Endothelial cell of umbilical vein (primary cell): ENCODE results near the gene VAPB. TPM values are rescaled to one million over a fixed set of nuclear protein-coding genes. Genes with fewer than 3 reads are reported as not detected.

ENCODE experiments used
- BruUV-seq: library from RNA; stranded (reverse); fragments of 400-500 nt; replicated peaks from 2 replicates; lab custom pipeline; 2021; lab: Mats Ljungman, UMichigan
- CTCF ChIA-PET: fragments of 300-600, 350-600 bp; sonication (Branson Sonifier 250); formaldehyde crosslinking; loops from one replicate; lab custom pipeline; 2021; ENCODE audit warnings: antibody characterized with exemption, inconsistent platforms; lab: Charles Lee
- POLR2A ChIA-PET: fragments of 300-600, 350-600 bp; sonication (Branson Sonifier 250); formaldehyde crosslinking; loops from one replicate; lab custom pipeline; 2021; ENCODE audit warnings: antibody characterized with exemption, inconsistent platforms; lab: Charles Lee
- DNase-seq: peaks from one replicate; pipeline ENCODE4 v3.0.0-alpha.2; 2011; ENCODE audit warnings: low read depth, low spot score
- FAIRE-seq: peaks from 2 replicates; lab custom pipeline; 2011; peaks lifted over from hg19 to GRCh38; lab: Jason Lieb, UNC
- H2AFZ ChIP-seq: 2 replicates; pipeline ENCODE4 v1.6.0; 2012; ENCODE audit warnings: low read depth, low read length, control low read depth, inconsistent platforms
- H3K27ac ChIP-seq: 2 replicates; pipeline ENCODE4 v1.5.1; 2011; ENCODE audit warnings: low read depth, mild to moderate bottlenecking, control low read depth, low read length, moderate library complexity; ENCODE audit not compliant: insufficient read depth
- H3K27me3 ChIP-seq, 2 experiments: 2 replicates each; pipeline versions ENCODE4 v1.6.0 to v1.6.1; 2011; ENCODE audit warnings: low read length in 2 of 2, mixed read lengths in 1 of 2; ENCODE audit not compliant: control insufficient read depth in 2 of 2, insufficient read depth in 2 of 2
- H3K36me3 ChIP-seq, 2 experiments: 2 replicates in 1 of 2; 3 replicates in 1 of 2; pipeline ENCODE4 v1.5.1; 2011; ENCODE audit warnings: low read length in 2 of 2, mild to moderate bottlenecking in 1 of 2, moderate library complexity in 1 of 2; ENCODE audit not compliant: control insufficient read depth in 2 of 2, insufficient read depth in 2 of 2; ENCODE audit errors: extremely low read depth in 1 of 2
- H3K4me1 ChIP-seq: 3 replicates; pipeline ENCODE4 v1.5.1; 2011; ENCODE audit warnings: mild to moderate bottlenecking, low read length; ENCODE audit not compliant: control insufficient read depth, insufficient read depth; ENCODE audit errors: extremely low read depth
- H3K4me2 ChIP-seq: 2 replicates; pipeline ENCODE4 v1.6.1; 2011; ENCODE audit warnings: low read length, control low read depth, mixed read lengths; ENCODE audit not compliant: insufficient read depth
- H3K4me3 ChIP-seq, 3 experiments: fragments of 200-600 bp in 1 of 3; sonication (generic), shearing (Covaris generic) in 1 of 3; replicated peaks in 1 of 3; 2 replicates each; pipeline ENCODE4 v1.5.1; 2011 to 2016; ENCODE audit warnings: control low read depth in 3 of 3, low read length in 3 of 3, mild to moderate bottlenecking in 2 of 3, inconsistent platforms in 1 of 3, low read depth in 1 of 3, moderate library complexity in 1 of 3; ENCODE audit not compliant: insufficient read depth in 1 of 3
- H3K79me2 ChIP-seq: 2 replicates; pipeline ENCODE4 v1.6.0; 2012; ENCODE audit warnings: low read length, inconsistent platforms; ENCODE audit not compliant: control insufficient read depth, insufficient read depth
- H3K9ac ChIP-seq: replicated peaks from 2 replicates; pipeline ENCODE3; 2011; ENCODE audit warnings: low read length, control low read depth; ENCODE audit not compliant: insufficient read depth; ENCODE audit errors: extremely low read depth
- H3K9me1 ChIP-seq: replicated peaks from 3 replicates; pipeline ENCODE4 v1.6.0; 2011; ENCODE audit warnings: mild to moderate bottlenecking, low read length; ENCODE audit not compliant: control insufficient read depth, insufficient read depth; ENCODE audit errors: extremely low read depth
- H3K9me3 ChIP-seq: replicated peaks from 2 replicates; pipeline ENCODE4 v1.5.1; 2012; ENCODE audit warnings: low read length, inconsistent platforms; ENCODE audit not compliant: control insufficient read depth, insufficient read depth
- H4K20me1 ChIP-seq: replicated peaks from 2 replicates; pipeline ENCODE3; 2011; ENCODE audit warnings: mild to moderate bottlenecking, low read length; ENCODE audit not compliant: control insufficient read depth, insufficient read depth; ENCODE audit errors: extremely low read depth
- EZH2 ChIP-seq: IDR thresholded peaks from 2 replicates; pipeline ENCODE4 v1.6.1; 2012; ENCODE audit warnings: borderline replicate concordance, low read depth, mild to moderate bottlenecking, moderate library complexity, low read length, inconsistent platforms; ENCODE audit not compliant: severe bottlenecking
- FOS ChIP-seq: IDR thresholded peaks from 2 replicates; pipeline ENCODE4 v1.6.1; 2011; ENCODE audit warnings: mild to moderate bottlenecking, low read length, moderate library complexity, borderline replicate concordance; ENCODE audit not compliant: insufficient read depth
- GATA2 ChIP-seq: IDR thresholded peaks from 2 replicates; pipeline ENCODE4 v1.7.0; 2011; ENCODE audit warnings: low read depth, mild to moderate bottlenecking, moderate library complexity, mixed read lengths, low read length; ENCODE audit not compliant: insufficient read length, insufficient read depth
- JUN ChIP-seq: IDR thresholded peaks from 2 replicates; pipeline ENCODE4 v1.6.1; 2011; ENCODE audit warnings: borderline replicate concordance, low read depth; ENCODE audit not compliant: insufficient read length, insufficient read depth
- MYC ChIP-seq: IDR thresholded peaks from one replicate; pipeline ENCODE4 v1.6.1; 2011; ENCODE audit warnings: mild to moderate bottlenecking, low read depth, low read length
- POLR2A ChIP-seq: IDR thresholded peaks from 2 replicates; pipeline ENCODE4 v1.6.1; 2012; ENCODE audit warnings: low read depth, mild to moderate bottlenecking, control low read depth, low read length
- POLR2AphosphoS5 ChIP-seq: IDR thresholded peaks from 2 replicates; pipeline ENCODE4 v1.6.1; 2012; ENCODE audit warnings: low read depth, mild to moderate bottlenecking, control low read depth, low read length, moderate library complexity; ENCODE audit not compliant: insufficient read depth
- dilution Hi-C: fragments of 300-500 bp; cut with MboI; formaldehyde crosslinking; loops from one replicate; pipeline ENCODE4 v1.15.0; 2019; ENCODE audit warnings: low sequenced_read_pairs; ENCODE audit not compliant: extremely low pct_ligation_motif_present
- intact Hi-C: fragments of 100-400 bp; cut with micrococcal nuclease; formaldehyde crosslinking; loops from one replicate; pipeline ENCODE4 v1.10.0; 2022
- polyA plus RNA-seq, 4 experiments: library from polyadenylated mRNA; depleted of rRNA in 3 of 4; stranded (reverse) in 3 of 4; unstranded in 1 of 4; fragments of >200 nt; gene quantifications; 2 replicates each; pipeline versions ENCODE4 v1.2.1 to v1.2.3, GENCODE V29; 2011 to 2012; ENCODE audit warnings: missing spikeins in 1 of 4
- total RNA-seq: library from RNA; stranded (reverse); gene quantifications from 2 replicates; pipeline ENCODE4 v1.2.3, GENCODE V29; 2021
- TF ChIP-seq, protein P1 (sequence below), 2 donors: IDR thresholded peaks; 1 replicate in 1 of 2; 2 replicates in 1 of 2; pipeline ENCODE4 v1.5.1; 2011; ENCODE audit warnings: low read length in 2 of 2, mild to moderate bottlenecking in 2 of 2, moderate library complexity in 2 of 2, control low read depth in 1 of 2, inconsistent platforms in 1 of 2, low read depth in 1 of 2; ENCODE audit not compliant: insufficient read depth in 1 of 2; ENCODE audit errors: extremely low read depth in 1 of 2
- TF ChIP-seq, protein P2 (sequence below): IDR thresholded peaks from 2 replicates; pipeline ENCODE4 v1.6.1; 2011; ENCODE audit not compliant: insufficient read depth, insufficient read length

Gene VAPB
- total and polyA plus RNA-seq, 2 donors (not counting 3 experiments of a cell fraction or from before 2014, with no cell fraction given), result 17.9 to 48.9 TPM

DNA sequence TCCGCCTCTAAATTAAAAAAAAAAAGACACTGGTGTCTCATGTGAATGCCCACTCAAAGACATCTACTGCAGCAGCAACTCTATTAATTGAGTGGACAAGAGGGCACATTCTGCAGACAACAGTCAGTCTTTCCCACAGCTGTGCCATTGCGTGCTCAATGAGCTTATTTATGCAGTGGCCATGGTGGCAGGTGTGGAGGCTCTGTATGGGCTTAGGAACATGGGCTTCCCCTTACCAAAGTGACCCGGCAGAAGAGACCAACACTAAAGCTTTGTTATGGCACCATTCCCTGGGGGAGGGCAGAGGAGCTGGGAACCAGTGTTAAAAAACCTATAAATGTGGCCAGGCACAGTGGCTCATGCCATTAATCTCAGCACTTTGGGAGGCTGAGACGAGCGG, 4.2 kb upstream of the VAPB start:
- Histone ChIP-seq H3K4me2 (no peak overlapping the region), H3K27ac (no peak overlapping the region), H3K36me3 (no peaks in the 10 kb centered on the region), H3K4me1 (no peaks in the 10 kb centered on the region), H2AFZ (no peak overlapping the region), H3K27me3 (no peaks in the 10 kb centered on the region), H4K20me1 (no peaks in the 10 kb centered on the region), H3K9me3 (no peaks in the 10 kb centered on the region), H3K9me1 (no peaks in the 10 kb centered on the region), H3K79me2 (peaks cover 6% of the 10 kb centered on the region), H3K4me3 (no peak overlapping the region), H3K9ac (no peak overlapping the region)
- dilution Hi-C loops (no loop called here), intact Hi-C loops (loop anchor here (5.0 kb wide), 2 partner anchors 43 to 148 kb away; no protein-coding TSS in a partner anchor)
- TF ChIP-seq POLR2A, result no peak
- no peak for TF ChIP-seq JUN
- TF ChIP-seq, protein P1, sequence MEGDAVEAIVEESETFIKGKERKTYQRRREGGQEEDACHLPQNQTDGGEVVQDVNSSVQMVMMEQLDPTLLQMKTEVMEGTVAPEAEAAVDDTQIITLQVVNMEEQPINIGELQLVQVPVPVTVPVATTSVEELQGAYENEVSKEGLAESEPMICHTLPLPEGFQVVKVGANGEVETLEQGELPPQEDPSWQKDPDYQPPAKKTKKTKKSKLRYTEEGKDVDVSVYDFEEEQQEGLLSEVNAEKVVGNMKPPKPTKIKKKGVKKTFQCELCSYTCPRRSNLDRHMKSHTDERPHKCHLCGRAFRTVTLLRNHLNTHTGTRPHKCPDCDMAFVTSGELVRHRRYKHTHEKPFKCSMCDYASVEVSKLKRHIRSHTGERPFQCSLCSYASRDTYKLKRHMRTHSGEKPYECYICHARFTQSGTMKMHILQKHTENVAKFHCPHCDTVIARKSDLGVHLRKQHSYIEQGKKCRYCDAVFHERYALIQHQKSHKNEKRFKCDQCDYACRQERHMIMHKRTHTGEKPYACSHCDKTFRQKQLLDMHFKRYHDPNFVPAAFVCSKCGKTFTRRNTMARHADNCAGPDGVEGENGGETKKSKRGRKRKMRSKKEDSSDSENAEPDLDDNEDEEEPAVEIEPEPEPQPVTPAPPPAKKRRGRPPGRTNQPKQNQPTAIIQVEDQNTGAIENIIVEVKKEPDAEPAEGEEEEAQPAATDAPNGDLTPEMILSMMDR (IDR thresholded peaks at IDR 0.05; ENCODE audit: extremely low read depth in 1 of 2, insufficient read depth in 1 of 2, low read depth in 1 of 2, low read length in 2 of 2), result no peak
- no peak for TF ChIP-seq FOS
- no peak for TF ChIP-seq MYC
- TF ChIP-seq EZH2, result no peak
- no peak for TF ChIP-seq POLR2AphosphoS5
- TF ChIP-seq, protein P2, sequence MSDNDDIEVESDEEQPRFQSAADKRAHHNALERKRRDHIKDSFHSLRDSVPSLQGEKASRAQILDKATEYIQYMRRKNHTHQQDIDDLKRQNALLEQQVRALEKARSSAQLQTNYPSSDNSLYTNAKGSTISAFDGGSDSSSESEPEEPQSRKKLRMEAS, result no peak
- TF ChIP-seq GATA2, result no peak
- CTCF ChIA-PET, result no interaction called here
- no peak for DNase-seq
- no TSS peak for BruUV-seq
- FAIRE-seq, result no peak
- POLR2A ChIA-PET, result interaction anchor here (0.7 kb wide), 1 partner anchor 139 kb away, joined by 3 read pairs; no protein-coding TSS in a partner anchor
